ENCODE data around the gene APOBEC3B.
"Not testable (repeated sequence)": the region's sequence is repeated elsewhere in the genome, so short reads cannot be mapped to it uniquely, and the experiment has no call there.

APOBEC3B gene

DNA sequence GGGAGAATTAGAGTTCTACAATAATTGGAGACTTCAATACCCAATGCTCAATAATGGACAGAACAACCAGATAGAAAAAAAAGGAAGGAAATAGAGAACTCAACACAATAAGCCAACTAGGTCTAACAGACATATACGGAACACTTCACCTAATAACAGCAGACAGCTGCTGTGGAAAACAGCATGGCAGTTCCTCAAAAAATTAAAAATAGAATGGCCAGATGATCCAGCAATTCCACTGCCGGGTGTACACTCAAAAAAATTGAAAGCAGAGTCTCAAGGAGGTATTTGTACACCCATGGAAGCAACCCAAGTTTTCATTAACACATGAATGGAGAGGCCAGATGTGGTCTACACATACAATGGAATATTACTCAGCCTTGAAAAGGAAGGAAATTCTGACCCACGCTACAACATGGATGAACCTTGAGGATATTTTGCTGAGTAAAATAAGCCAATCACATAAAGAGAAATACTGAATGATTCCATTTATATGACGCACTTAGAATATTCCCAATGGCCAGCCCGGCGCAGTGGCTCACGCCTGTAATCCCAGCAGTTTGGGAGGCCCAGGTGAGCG lies 26.2 kb downstream of the APOBEC3B start:
- not testable (repeated sequence) for DNase-seq

DNA sequence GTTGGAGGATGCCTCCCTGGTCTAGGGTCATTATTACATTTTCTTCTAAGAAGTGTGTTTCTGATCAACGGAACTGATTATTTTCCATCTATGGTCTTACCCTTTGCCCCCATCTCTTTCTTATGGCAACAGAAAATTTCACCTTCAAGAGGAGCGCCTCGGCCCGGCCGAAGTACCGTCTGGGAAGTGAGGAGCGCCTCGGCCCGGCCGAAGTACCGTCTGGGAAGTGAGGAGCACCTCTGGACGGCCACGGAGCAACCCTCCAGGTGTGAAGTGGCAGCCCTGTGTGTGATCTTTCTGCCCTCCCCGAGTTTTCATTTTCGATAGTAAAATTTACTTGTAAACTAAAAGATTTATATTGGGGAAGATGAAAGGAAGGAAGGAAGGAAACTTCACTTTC lies 28.8 kb downstream of the APOBEC3B start:
- DNase-seq: no peak

DNA sequence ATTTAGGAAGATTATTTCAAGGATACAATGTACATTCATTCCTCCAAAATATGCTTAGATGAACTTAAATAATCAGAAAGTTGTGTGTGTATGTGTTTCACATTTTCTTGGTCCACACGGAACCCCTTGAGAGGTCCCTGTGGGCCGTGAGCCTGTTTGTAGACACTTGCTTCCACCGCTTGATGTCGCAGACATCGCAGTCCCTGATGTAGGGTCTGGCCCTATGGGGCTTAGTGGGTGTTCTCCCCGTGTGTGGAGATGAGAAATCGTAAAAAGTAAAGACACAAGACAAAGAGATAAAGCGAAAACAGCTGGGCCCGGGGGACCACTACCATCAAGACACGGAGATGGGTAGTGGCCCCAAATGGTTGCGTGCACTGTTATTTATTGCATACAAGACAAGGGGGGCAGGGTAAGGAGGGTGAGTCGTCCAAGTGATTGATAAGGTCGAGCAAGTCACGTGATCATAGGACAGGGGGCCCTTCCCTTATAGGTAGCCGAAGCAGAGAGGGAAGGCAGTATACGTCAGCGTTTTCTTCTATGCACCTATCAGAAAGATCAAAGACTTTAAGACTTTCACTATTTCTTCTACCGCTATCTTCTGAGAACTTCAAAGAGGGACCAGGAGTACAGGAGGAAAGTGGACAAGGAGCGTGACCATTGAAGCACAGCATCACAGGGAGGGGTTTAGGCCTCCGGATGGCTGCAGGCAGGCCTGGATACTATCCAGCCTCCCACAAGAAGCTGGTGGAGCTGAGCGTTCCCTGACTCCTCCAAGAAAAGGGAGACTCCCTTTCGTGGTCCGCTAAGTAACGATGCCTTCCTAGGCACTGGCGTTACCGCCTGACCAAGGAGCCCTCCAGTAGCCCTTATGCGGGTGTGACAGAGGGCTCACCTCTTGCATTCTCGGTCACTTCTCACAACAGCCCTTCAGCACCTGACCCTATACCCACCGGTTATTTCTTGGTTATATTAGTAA lies 30.7 kb downstream of the APOBEC3B start:
- DNase-seq: no peak

- DNase-seq: not testable (repeated sequence)
Measured at GRCh38 chr22:39013561-39013941, 31.4 kb downstream of the APOBEC3B start.

GRCh38 chr22:39013942-39014722 lies 32.0 kb downstream of the APOBEC3B start, which contains the start of gene APOBEC3C:
Gene APOBEC3C (plus strand): TSS chr22:39014257. CDS start chr22:39014363, 106 bp downstream.
- peak; percentile 54 for DNase-seq

DNA sequence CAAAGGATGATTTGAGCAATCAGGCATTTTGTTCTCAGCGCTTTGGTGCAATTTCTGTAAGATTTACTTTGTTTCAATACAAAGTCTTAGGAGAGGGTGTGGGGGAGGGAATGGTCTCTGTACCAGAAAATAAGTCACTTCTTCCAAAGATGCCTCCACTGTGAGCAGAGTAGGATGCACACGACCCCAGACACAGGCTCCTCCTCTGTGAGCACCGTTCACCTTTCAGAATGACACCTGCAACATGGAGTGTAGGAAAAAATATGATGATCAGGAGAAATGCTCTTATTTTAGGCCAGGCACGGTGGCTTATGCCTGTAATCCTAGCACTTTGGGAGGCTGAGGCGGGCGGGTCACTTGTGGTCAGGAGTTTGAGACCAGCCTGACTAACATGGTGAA lies 32.6 kb downstream of the APOBEC3B start:
- not testable (repeated sequence) for DNase-seq

DNA sequence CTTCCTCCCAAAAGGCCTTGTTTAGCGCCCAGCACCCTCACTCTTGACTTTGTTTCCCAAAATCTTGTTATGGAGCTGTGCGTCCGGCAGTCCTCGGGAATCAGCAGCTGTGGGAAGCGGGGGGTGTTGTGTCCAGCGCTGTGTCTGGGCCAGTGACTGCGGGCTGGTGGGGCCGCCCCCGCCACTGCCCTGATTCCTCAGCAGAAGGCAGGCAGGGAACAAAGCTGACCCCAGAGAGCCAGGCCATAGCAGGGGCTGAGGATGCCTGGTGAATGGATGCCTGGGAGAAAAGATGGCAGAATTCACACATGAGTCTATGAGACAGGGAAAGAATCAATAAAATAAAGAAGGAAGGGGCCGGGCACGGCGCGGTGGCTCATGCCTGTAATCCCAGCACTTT lies 34.4 kb downstream of the APOBEC3B start:
- DNase-seq: no peak

- no peak for DNase-seq
Measured at GRCh38 chr22:39017596-39018365, 35.6 kb downstream of the APOBEC3B start.

- DNase-seq: not testable (repeated sequence)
Measured at GRCh38 chr22:39020021-39020651, 38.0 kb downstream of the APOBEC3B start.

- DNase-seq: no peak
Measured at GRCh38 chr22:39021552-39022250, 39.6 kb downstream of the APOBEC3B start.

GRCh38 chr22:39024519-39025308 lies 42.6 kb downstream of the APOBEC3B start:
- DNase-seq: no peak

DNA sequence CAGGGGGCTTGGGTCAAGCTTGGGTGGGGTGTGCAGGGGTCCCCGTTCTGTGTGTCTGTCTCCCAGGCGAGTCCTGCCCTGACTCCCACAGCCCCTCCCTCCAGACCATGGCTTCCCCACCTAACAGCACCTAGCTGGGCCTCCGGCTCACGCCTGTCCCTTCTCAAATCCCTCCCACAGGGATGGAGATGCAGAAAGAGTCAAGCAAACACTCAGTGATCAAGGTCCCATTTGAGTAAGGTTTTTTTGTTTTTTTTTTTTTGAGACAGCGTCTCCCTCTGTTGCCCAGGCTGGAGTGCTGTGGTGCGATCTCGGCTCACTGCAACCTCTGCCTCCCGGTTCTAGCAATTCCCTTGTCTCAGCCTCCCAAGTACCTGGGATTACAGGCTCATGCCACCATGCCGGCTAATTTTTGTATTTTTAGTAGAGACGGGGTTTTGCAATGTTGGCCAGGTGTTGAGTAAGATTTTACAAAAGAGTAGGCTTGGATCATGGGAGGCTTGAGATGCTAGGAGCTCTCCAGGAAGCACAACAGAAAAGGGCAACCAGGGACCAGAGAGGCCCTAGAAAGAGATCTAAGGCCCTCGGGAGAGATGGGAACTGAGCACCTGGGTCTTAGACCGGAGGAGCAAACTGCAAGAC lies 44.5 kb downstream of the APOBEC3B start:
- DNase-seq: no peak

DNA sequence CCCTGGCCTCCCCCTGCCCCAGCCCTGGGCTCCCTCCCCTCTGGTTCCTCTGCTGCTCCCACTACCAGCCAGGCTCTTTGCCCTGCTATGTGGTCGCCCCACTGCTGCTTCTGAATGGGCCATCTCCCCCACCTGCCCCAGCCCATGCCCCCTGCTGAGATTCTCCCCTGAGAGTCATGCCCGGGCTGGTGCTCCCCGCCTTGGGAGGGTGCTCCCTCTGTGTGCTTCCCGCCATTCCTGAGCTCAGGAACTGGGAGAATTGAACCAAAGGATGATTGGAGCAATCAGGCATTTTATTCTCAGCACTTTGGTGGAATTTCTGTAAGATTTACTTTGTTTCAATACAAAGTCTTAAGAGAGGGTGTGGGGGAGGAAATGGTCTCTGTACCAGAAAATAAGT lies 45.6 kb downstream of the APOBEC3B start:
- DNase-seq: no peak

- no peak for DNase-seq
Measured at GRCh38 chr22:39028281-39028680, 46.1 kb downstream of the APOBEC3B start.

DNA sequence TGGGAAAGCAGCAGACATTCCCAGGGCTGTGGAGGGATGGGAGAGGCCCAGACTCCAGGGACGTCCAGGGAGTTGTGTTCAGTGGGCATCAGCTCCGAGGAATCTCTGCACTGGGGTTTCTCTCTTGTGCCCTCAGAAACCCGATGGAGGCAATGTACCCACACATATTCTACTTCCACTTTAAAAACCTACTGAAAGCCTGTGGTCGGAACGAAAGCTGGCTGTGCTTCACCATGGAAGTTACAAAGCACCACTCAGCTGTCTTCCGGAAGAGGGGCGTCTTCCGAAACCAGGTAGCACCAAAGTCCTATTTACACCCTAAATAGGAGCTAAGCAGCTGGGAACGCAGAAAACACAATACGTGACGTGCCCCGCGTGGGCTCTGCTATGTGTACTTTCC lies 47.1 kb downstream of the APOBEC3B start:
- no peak for DNase-seq

- DNase-seq: no peak
Measured at GRCh38 chr22:39030705-39031104, 48.6 kb downstream of the APOBEC3B start.

- DNase-seq: not testable (repeated sequence)
Measured at GRCh38 chr22:39031434-39032295, 49.5 kb downstream of the APOBEC3B start.

DNA sequence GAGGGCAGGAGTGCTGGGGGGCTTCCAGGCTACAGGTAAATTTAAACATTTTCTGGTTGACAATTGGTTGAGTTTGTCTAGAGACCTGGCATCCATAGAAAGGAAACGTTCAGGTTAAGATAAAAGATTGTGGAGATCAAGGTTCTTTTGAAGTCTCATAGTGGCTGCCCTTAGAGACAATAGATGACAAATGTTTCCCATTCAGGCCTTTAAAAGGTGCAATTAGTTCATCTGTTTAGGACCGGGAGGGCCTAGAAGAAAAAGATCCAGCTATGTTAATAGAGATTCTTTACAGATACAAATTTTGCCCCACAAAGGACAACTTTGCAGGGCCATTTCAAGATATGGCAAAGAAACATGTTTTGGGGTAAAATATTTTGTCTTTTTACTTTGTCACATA lies 54.9 kb downstream of the APOBEC3B start:
- not testable (repeated sequence) for DNase-seq
